GM18907 (cell line): ENCODE measurements around the gene HOMER1.

Experiments
- ATAC-seq: cut with Tn5 transposase; IDR thresholded peaks from one replicate; pipeline ENCODE4 v1.9.1; 2021; ENCODE audit warnings: mild to moderate bottlenecking, moderate library complexity; ENCODE audit not compliant: unreplicated experiment

HOMER1 gene

DNA sequence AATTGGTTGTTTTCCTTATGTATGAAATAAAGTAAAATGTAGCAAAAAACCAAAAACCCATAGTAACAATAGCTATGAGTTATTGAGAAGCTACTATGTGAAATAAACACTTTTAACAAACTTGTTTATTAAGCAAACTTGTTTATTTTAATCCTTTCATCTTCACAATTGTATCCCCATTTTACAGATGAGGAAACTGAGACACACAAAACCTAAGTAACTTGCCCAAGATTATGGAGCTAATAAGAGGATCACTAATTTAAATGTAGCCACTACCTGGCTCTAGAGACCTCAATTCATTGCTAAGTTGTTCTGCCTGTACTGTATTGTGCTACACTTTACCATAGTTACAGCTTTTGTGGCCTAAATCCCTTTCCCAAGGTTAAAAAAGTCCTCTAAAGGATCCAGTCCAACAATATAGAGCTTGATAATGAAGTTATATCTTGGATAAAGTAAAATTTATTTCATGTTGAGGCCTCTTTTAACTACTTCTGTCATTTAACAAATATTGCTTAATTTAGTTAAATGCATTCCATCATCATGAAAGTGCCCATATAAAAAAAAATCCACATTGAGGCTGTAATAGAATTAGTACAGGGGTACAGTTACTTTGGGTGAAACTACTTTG is 22.1 kb downstream of the HOMER1 start:
- no peak for ATAC-seq

DNA sequence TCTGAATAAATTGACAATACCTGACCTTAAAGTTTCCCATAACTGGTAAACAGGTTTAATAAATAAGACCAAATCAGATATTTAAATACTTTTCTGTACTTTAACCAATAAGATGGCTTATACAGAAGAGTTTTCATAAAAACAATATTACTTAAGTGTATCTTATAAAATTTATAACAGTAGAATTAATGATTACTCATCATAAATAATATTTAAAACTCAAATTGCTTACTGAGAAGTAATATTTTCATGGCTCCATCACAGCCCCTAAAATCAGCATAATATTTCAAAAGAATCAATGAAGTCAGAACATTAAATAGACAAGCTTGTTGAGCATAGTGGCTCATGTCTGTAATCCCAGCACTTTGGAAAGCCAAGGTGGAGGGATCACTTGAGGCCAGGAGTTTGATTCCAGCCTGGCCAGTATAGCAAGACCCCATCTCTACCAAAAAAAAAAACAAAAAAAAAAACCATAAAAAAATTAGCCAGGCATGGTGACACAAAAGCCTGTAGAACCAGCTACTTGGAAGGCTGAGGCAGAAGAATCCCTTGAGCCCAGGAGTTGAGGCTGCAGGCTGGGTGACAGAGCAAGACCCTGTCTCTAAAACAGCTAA is 23.5 kb downstream of the HOMER1 start:
- no peak for ATAC-seq

DNA sequence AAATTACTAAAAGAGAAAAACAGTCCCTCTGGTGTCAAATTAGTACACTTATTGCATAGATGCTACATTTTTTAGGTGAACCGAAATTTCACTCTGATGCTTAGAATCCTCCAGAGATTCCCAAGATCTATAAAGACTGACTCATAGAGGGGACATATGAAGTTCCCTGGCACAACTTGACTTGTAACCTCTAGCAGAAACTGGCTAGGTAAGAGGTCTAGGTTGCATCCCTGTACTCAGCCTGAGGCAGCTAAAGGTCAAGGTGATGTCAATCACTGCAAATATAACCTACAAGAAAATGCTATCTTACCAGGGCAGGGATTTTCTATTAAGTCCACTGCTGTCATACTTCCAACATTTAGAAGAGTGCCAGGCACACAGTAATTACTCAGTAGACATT is 24.2 kb downstream of the HOMER1 start:
- no peak for ATAC-seq

DNA sequence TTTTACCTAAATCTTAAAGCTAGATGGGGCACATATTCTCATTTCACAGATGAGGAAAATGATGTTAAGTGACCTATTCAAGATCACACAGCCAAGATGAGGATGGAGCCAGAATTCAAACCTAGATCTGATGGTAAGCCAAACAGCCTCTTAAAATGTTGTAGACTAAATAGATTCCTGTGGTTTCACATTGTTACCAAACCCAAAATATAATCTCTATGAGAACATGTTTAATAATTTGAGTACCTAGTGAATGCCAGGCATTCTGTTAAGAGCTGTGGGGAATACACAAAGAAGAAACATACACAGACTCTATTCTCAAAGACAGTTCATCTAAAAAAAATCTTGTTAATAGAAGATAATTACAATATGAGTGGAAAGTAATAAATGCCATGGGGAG is 25.2 kb downstream of the HOMER1 start:
- no peak for ATAC-seq

DNA sequence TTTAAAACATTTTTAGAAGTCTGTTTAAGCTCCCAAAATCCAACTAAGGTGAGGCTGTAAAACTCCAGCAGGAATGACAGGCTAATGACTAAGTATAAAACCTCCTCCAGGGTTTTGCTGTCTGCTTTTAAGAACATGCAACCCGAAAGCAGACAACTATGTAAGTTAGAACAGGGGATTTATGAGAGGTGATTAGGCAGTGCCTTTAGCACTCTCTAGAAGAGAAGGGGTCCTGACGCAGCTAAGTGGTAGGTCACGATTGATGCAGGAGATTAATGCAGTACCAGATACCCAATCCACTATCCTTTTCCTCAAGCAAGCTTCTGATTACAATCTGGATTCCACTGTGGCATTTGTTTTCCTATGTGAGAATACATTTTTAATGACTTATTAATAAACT is 25.9 kb downstream of the HOMER1 start:
- no peak for ATAC-seq

DNA sequence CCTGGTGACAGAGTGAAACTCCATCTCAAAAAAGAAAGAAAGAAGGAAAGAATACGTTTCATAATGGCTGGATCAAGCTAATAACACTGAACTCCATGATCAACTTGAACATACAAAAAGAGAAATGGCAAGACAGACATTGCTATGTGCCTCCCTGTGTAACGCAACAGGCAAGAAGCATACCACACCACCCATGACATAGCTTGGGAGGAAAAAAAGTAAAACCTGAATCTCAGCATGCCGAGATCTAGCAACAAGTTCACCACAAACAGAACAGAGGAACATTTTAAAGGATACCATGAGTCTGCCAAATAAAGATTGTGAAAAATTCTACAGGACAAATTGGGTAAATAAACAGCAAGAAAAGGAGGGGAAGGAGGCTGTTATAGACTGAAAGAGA is 26.7 kb downstream of the HOMER1 start:
- ATAC-seq, result no peak

- ATAC-seq, result no peak
Observed at GRCh38 chr5:79486116-79486515, 27.8 kb downstream of the HOMER1 start.

DNA sequence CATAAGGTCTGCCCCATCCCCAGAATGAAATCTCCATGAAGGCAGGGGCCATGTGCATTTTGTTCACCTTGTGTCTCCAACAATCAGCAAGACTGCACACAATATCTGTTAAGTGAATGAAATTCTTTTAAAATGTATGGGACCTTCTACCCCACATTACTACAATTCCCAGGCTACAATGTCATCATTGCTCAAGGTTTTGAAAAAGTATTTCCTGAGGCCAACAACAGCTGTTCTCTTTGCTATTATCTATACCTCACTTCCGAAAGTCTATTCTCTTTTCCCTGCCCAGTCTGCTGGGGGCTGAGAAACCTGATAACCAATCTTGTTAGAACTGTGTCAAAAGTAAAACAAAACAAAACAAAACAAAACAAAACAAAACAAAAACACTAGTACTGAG is 29.2 kb downstream of the HOMER1 start:
- no peak for ATAC-seq

DNA sequence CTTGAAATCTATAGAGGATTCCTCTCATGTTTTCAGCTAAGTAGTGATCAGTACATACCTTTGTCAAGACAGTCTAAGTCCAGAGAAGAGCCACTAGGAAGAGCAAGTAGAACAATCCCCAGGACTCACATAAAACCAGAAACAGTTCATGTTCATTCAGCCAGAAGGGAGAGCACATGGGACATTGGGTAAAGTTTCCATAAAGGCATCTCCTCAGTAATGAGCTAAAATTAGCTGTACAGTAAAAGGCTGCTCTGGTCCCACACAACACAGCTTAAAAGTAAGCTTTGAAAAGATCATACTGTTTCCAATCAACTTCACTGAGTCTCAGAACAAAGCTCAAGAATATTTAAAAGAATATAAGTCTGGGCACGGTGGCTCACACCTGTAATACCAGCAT is 32.4 kb downstream of the HOMER1 start:
- ATAC-seq, result no peak

GRCh38 chr5:79480991-79481390 is 32.9 kb downstream of the HOMER1 start:
- ATAC-seq, result no peak

DNA sequence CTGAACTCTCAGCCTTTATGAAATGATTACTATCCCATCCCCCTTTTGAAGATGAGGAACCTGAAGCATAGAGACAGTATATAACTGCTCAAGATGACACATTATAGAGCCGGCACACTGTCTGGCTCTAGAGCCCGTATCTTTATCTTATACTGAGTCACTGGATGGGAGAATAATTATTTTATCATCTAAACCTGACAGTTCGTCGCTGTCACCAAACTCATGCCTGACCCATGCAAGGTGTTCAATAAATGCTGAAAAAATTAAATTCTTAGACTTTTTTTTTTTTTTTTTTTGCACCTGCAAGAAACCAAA is 38.8 kb downstream of the HOMER1 start:
- ATAC-seq, result no peak

- no peak for ATAC-seq
Observed at GRCh38 chr5:79474367-79475151, 39.4 kb downstream of the HOMER1 start.

- ATAC-seq, result no peak
Observed at GRCh38 chr5:79471556-79471955, 42.4 kb downstream of the HOMER1 start.

- ATAC-seq, result no peak
Observed at GRCh38 chr5:79464695-79465332, 49.1 kb downstream of the HOMER1 start.

- no peak for ATAC-seq
Observed at GRCh38 chr5:79464278-79464677, 49.7 kb downstream of the HOMER1 start.

- no peak for ATAC-seq
Observed at GRCh38 chr5:79459626-79460025, 54.3 kb downstream of the HOMER1 start.

- ATAC-seq, result peak; percentile 89
Observed at GRCh38 chr5:79456890-79457583, 56.9 kb downstream of the HOMER1 start.

DNA sequence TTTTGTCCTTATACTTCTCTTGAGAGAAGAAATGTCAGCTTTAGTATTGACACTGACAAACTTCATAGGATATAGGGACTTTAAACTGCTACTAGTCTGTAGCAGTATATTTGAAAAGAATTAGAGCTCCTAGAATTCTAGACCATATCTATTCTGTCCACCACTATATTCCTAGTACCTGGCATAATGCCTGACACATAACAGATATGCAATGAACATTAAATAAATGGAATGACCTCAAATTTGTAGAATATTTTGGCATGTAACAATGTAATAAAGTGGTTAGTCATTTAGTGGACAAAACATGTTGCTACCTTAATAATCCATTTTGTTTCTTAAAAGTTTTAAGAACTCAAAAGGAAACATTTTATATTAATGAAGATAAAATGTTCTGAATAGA is 57.5 kb downstream of the HOMER1 start:
- no peak for ATAC-seq

GRCh38 chr5:79454043-79454442 is 59.9 kb downstream of the HOMER1 start:
- no peak for ATAC-seq

DNA sequence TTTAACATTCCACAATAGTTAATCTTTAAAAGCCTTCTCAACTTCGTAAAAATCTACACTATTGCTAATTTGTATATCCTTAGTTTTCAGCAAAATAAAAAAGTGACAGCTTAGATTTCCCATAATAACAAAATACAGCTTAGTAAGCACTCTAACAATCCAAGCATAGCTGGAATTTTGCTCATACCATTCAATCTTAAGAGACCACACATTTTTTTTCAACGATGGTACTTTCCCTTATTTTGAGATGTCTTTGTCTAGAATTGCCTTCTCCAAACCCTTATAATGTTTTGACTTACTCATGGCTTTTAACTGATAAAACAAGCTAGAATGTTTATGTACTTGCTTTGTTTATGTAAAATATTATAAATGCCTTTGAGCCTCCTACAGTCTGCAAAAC is 65.6 kb downstream of the HOMER1 start:
- no peak for ATAC-seq

DNA sequence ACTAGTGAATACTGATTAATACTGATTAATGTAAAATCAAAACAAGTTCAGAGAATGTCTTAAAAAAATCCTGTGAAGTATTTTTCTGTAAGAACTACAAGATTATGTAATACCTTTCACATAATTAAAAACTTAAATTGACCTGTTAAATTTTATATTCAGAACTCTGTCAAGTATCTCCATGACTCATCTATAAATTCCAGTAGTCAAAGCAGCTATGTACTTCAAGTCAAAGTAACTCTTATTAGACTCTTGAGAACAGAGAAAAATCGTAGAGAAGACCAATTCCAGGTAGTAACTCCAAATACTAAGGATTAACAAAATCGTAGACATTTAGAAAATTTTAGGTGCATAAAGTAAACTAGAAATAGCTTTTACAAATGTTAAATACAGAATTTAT is 77.1 kb downstream of the HOMER1 start:
- no peak for ATAC-seq
